ENCODE results near the gene SETD1A. TPM values are rescaled to one million over a fixed set of nuclear protein-coding genes. Genes with fewer than 3 reads are reported as not detected.
A peak's percentile ranks its signal among the peaks of the same experiment; 100 is the strongest.

Gene SETD1A
- total and polyA plus RNA-seq, 7 donors, result 2.4 to 16.0 (median 5.6) TPM

DNA sequence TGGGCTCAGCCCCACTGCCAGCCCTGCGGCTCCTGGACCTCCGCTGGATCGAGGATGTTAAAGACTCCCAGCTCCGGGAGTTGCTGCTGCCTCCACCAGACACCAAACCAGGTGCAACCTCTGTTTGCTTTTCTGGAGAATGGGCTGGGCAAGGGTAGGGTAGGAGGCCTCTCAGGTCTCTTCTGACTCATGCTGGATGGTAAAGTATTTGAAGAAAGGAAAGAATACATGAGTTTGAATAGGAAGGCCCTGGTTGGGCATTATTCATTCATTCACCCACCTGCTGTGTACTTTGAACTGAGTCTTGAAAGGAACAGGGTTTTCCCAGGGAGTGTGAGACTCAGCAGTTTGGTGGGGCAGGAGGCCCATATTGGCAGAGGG lies 15.1 kb upstream of the SETD1A start:
- no peak for DNase-seq
- intact Hi-C loops (cut with DNase I), result no loop called here
- Histone ChIP-seq H3K27me3 (no peaks in the 10 kb centered on the region), H3K36me3 (peaks cover 0 to 47% (median 8%) of the 10 kb centered on the region in 4 donors), H3K27ac (peak overlapping the region in 2 of 4 donors; percentile 12 to 46), H3K4me1 (peaks cover 0 to 21% (median 9%) of the 10 kb centered on the region in 4 donors), H3K9me3 (no peaks in the 10 kb centered on the region), H3K4me3 (no peak overlapping the region)
- TF ChIP-seq, protein P1, sequence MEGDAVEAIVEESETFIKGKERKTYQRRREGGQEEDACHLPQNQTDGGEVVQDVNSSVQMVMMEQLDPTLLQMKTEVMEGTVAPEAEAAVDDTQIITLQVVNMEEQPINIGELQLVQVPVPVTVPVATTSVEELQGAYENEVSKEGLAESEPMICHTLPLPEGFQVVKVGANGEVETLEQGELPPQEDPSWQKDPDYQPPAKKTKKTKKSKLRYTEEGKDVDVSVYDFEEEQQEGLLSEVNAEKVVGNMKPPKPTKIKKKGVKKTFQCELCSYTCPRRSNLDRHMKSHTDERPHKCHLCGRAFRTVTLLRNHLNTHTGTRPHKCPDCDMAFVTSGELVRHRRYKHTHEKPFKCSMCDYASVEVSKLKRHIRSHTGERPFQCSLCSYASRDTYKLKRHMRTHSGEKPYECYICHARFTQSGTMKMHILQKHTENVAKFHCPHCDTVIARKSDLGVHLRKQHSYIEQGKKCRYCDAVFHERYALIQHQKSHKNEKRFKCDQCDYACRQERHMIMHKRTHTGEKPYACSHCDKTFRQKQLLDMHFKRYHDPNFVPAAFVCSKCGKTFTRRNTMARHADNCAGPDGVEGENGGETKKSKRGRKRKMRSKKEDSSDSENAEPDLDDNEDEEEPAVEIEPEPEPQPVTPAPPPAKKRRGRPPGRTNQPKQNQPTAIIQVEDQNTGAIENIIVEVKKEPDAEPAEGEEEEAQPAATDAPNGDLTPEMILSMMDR (IDR thresholded peaks at IDR 0.05), result no peak
- TF ChIP-seq EP300 (IDR thresholded peaks at IDR 0.05), result no peak
- no peak for TF ChIP-seq POLR2A (IDR thresholded peaks at IDR 0.05)
- TF ChIP-seq POLR2AphosphoS5 (IDR thresholded peaks at IDR 0.05), result no peak
- WGBS, 2 donors, result 35 to 76% methylated on average over 4 of the region's 4 CpGs

DNA sequence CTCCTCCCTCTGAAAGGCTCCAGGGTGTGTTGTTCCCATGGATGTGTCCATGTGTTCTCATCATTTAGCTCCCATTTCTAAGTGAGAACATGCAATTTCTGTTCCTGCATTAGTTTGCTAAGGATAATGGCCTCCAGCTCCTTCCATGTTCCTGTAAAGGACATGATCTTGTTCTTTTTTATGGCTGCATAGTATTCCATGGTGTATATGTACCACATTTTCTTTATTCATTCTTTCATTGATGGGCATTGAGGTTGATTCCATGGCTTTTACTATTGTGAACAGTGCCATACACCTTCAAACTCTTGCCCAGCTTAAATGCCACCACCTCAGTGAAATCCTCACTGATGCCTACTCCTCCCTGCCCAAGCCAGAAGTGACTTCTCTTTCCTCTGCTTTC lies 13.2 kb upstream of the SETD1A start:
- peaks cover 0 to 46% (median 8%) of the 10 kb centered on the region in 4 donors for H3K36me3 ChIP-seq
- no peaks in the 10 kb centered on the region for H3K27me3 ChIP-seq
- H3K4me3 ChIP-seq, result no peak overlapping the region
- peaks cover 0 to 22% (median 9%) of the 10 kb centered on the region in 4 donors for H3K4me1 ChIP-seq
- no peaks in the 10 kb centered on the region for H3K9me3 ChIP-seq
- no peak overlapping the region for H3K27ac ChIP-seq
- no peak for TF ChIP-seq POLR2AphosphoS5 (IDR thresholded peaks at IDR 0.05)
- TF ChIP-seq EP300 (IDR thresholded peaks at IDR 0.05), result no peak
- TF ChIP-seq, protein P1 (IDR thresholded peaks at IDR 0.05), result no peak
- no peak for TF ChIP-seq POLR2A (IDR thresholded peaks at IDR 0.05)
- no peak for DNase-seq
- intact Hi-C loops (cut with DNase I), result no loop called here

- WGBS, 2 donors, result 93 to 94% methylated on average over 38 of the region's 38 CpGs
- Histone ChIP-seq H3K4me3 (no peak overlapping the region), H3K27me3 (no peaks in the 10 kb centered on the region), H3K36me3 (peaks cover 0 to 31% (median 8%) of the 10 kb centered on the region in 4 donors), H3K9me3 (no peaks in the 10 kb centered on the region), H3K4me1 (peaks cover 0 to 42% (median 31%) of the 10 kb centered on the region in 4 donors), H3K27ac (peak overlapping the region in 3 of 4 donors; percentile 86 to 98 (median 92))
- no peak for DNase-seq
- intact Hi-C loops (cut with DNase I), result no loop called here
- TF ChIP-seq POLR2AphosphoS5 (IDR thresholded peaks at IDR 0.05) (no peak), POLR2A (IDR thresholded peaks at IDR 0.05) (no peak), EP300 (IDR thresholded peaks at IDR 0.05) (no peak)
- TF ChIP-seq, protein P1 (IDR thresholded peaks at IDR 0.05), result no peak
Measured at GRCh38 chr16:30946671-30947540, 10.6 kb upstream of the SETD1A start.

GRCh38 chr16:30947541-30947858 lies 10.1 kb upstream of the SETD1A start:
- Histone ChIP-seq H3K4me1 (peaks cover 0 to 42% (median 35%) of the 10 kb centered on the region in 4 donors), H3K27ac (peak overlapping the region; percentile 86 to 98 (median 93)), H3K4me3 (peak overlapping the region in 2 of 4 donors; percentile 75 to 84), H3K9me3 (no peaks in the 10 kb centered on the region), H3K27me3 (no peaks in the 10 kb centered on the region), H3K36me3 (peaks cover 0 to 27% (median 8%) of the 10 kb centered on the region in 4 donors)
- WGBS, 2 donors, result 81 to 83% methylated on average over 3 of the region's 3 CpGs
- no peak for TF ChIP-seq EP300 (IDR thresholded peaks at IDR 0.05)
- intact Hi-C loops (cut with DNase I), result no loop called here
- no peak for DNase-seq

DNA sequence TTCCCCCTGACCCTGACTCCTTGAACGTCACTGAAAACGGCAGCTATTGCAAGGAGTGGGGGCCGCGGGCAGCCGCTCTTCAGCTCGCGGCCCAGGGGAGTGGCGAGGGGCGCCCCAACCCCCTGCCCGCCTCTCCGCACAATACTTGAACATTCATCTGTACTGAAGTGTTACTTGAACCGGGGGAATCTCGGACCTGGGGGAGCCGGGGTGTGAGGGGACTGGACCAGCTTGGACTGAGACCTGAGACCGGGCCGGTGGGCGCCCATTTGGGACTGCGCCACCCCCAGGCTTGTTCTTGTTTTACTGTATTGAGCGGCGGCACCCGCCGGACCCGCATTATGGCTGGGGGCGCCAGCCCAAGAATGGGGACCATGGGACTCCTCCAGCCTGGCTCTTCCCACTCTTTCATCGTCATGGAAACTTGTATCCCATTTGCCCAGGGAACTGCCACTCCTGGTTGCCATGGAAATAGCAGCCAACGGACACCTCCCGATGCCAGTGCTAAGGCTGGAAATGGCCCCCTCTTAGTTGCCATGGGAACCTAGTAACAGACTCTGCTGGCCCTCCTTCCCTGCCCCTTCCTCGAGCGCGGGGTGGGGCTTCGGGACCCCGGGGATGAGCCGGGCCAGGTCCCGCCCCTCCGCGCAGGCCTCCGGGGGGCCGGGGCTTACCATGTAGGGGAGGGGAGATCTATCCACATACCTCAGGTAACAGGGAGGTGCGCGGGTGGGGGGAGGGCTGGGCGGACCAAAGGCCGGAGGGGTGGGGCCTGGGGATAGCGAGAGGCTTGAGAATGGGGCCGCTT lies 9.5 kb upstream of the SETD1A start:
- intact Hi-C loops (cut with DNase I), result loop anchor here (2.0 kb wide), 1 partner anchor 23 kb away; no protein-coding TSS in a partner anchor

More for the DNA sequence above, 9.5 kb upstream of the SETD1A start:
- Histone ChIP-seq H3K4me1 (peaks cover 0 to 42% (median 39%) of the 10 kb centered on the region in 4 donors), H3K27me3 (no peaks in the 10 kb centered on the region), H3K9me3 (no peaks in the 10 kb centered on the region), H3K27ac (peak overlapping the region; percentile 86 to 98 (median 93)), H3K36me3 (peaks cover 0 to 21% (median 8%) of the 10 kb centered on the region in 4 donors), H3K4me3 (peak overlapping the region; percentile 75 to 96 (median 86))
- peak; percentile 97 for DNase-seq
- no peak for TF ChIP-seq POLR2A (IDR thresholded peaks at IDR 0.05)
- TF ChIP-seq, protein P1 (IDR thresholded peaks at IDR 0.05), result no peak
- TF ChIP-seq POLR2AphosphoS5 (IDR thresholded peaks at IDR 0.05), result peak; percentile 13 to 44 (median 32)
- WGBS, 2 donors, result 46 to 50% methylated on average over 44 of the region's 44 CpGs

All from sigmoid colon (tissue), 7 donors.